Measurements from ENCODE around the gene SLC13A1. TPM values are rescaled to one million over a fixed set of nuclear protein-coding genes. Genes with fewer than 3 reads are reported as not detected.
"Not testable (repeated sequence)": the region's sequence is repeated elsewhere in the genome, so short reads cannot be mapped to it uniquely, and the experiment has no call there.

The SLC13A1 gene
- total RNA-seq, 1 donor from 2014 or later = not detected

- Mint-ChIP-seq H3K4me3 (ENCODE audit: unreplicated experiment) (no peak overlapping the region), H3K27me3 (ENCODE audit: unreplicated experiment) (no peaks in the 10 kb centered on the region), H3K36me3 (ENCODE audit: low read depth, unreplicated experiment) (no peaks in the 10 kb centered on the region), H3K9me3 (ENCODE audit: unreplicated experiment) (no peaks in the 10 kb centered on the region), H3K4me1 (ENCODE audit: unreplicated experiment) (no peaks in the 10 kb centered on the region), H3K27ac (ENCODE audit: unreplicated experiment) (no peak overlapping the region)
- DNase-seq (ENCODE audit: low spot score) = no peak
- no peak for TF ChIP-seq CTCF (IDR thresholded peaks at IDR 0.05; ENCODE audit: unreplicated experiment)
These were observed 109.3 kb downstream of the SLC13A1 start for GRCh38 chr7:123090456-123090855.

- H3K4me1 Mint-ChIP-seq (ENCODE audit: unreplicated experiment); H3K27me3 Mint-ChIP-seq (ENCODE audit: unreplicated experiment); H3K4me3 Mint-ChIP-seq (ENCODE audit: unreplicated experiment); H3K27ac Mint-ChIP-seq (ENCODE audit: unreplicated experiment); H3K36me3 Mint-ChIP-seq (ENCODE audit: low read depth, unreplicated experiment); DNase-seq (ENCODE audit: low spot score); H3K9me3 Mint-ChIP-seq (ENCODE audit: unreplicated experiment): not testable (repeated sequence)
These were observed 112.9 kb downstream of the SLC13A1 start for GRCh38 chr7:123086910-123087309.

GRCh38 chr7:123084861-123085260 is 114.9 kb downstream of the SLC13A1 start:
- H3K27ac Mint-ChIP-seq (ENCODE audit: unreplicated experiment); H3K9me3 Mint-ChIP-seq (ENCODE audit: unreplicated experiment); H3K27me3 Mint-ChIP-seq (ENCODE audit: unreplicated experiment); H3K4me1 Mint-ChIP-seq (ENCODE audit: unreplicated experiment); H3K36me3 Mint-ChIP-seq (ENCODE audit: low read depth, unreplicated experiment); DNase-seq (ENCODE audit: low spot score); H3K4me3 Mint-ChIP-seq (ENCODE audit: unreplicated experiment): not testable (repeated sequence)

GRCh38 chr7:123079021-123079420 is 120.7 kb downstream of the SLC13A1 start:
- Mint-ChIP-seq H3K27me3 (ENCODE audit: unreplicated experiment) (no peaks in the 10 kb centered on the region), H3K4me1 (ENCODE audit: unreplicated experiment) (peaks cover 6% of the 10 kb centered on the region), H3K9me3 (ENCODE audit: unreplicated experiment) (peaks cover 4% of the 10 kb centered on the region), H3K27ac (ENCODE audit: unreplicated experiment) (no peak overlapping the region), H3K4me3 (ENCODE audit: unreplicated experiment) (no peak overlapping the region), H3K36me3 (ENCODE audit: low read depth, unreplicated experiment) (no peaks in the 10 kb centered on the region)
- no peak for TF ChIP-seq CTCF (IDR thresholded peaks at IDR 0.05; ENCODE audit: unreplicated experiment)
- no peak for DNase-seq (ENCODE audit: low spot score)

- peaks cover 6% of the 10 kb centered on the region for H3K4me1 Mint-ChIP-seq (ENCODE audit: unreplicated experiment)
- no peaks in the 10 kb centered on the region for H3K27me3 Mint-ChIP-seq (ENCODE audit: unreplicated experiment)
- no peak for TF ChIP-seq CTCF (IDR thresholded peaks at IDR 0.05; ENCODE audit: unreplicated experiment)
- no peak overlapping the region for H3K27ac Mint-ChIP-seq (ENCODE audit: unreplicated experiment)
- H3K9me3 Mint-ChIP-seq (ENCODE audit: unreplicated experiment) = no peaks in the 10 kb centered on the region
- no peak for DNase-seq (ENCODE audit: low spot score)
- H3K4me3 Mint-ChIP-seq (ENCODE audit: unreplicated experiment) = no peak overlapping the region
- no peaks in the 10 kb centered on the region for H3K36me3 Mint-ChIP-seq (ENCODE audit: low read depth, unreplicated experiment)
These were observed 123.8 kb downstream of the SLC13A1 start for GRCh38 chr7:123075838-123076467.

- TF ChIP-seq CTCF (IDR thresholded peaks at IDR 0.05; ENCODE audit: unreplicated experiment) = no peak
- no peaks in the 10 kb centered on the region for H3K9me3 Mint-ChIP-seq (ENCODE audit: unreplicated experiment)
- no peaks in the 10 kb centered on the region for H3K4me1 Mint-ChIP-seq (ENCODE audit: unreplicated experiment)
- DNase-seq (ENCODE audit: low spot score) = no peak
- no peaks in the 10 kb centered on the region for H3K36me3 Mint-ChIP-seq (ENCODE audit: low read depth, unreplicated experiment)
- H3K27me3 Mint-ChIP-seq (ENCODE audit: unreplicated experiment) = no peaks in the 10 kb centered on the region
- no peak overlapping the region for H3K27ac Mint-ChIP-seq (ENCODE audit: unreplicated experiment)
- no peak overlapping the region for H3K4me3 Mint-ChIP-seq (ENCODE audit: unreplicated experiment)
These were observed 129.0 kb downstream of the SLC13A1 start for GRCh38 chr7:123070702-123071286.

Data from endothelial cell (in vitro differentiated cells).